ENCODE results near the gene RRH.

DNA sequence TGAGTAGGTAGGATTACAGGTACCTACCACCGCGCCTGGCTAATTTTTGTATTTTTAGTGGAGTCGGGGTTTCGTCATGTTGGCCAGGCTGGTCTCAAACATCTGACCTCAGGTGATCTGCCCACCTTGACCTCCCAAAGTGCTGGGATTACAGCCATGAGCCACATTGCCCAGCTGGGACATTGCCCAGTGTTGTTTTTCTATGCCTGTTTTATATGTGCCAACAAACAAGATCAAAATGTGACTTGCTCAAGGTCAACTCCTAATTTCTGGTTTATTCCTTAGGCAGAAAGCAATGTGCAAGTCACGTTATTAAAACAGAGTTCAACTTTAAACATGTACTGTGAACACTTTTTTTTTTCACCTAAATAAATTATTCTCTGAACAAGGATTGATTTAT lies 22.8 kb downstream of the RRH start:
- TF ChIP-seq, protein P1, sequence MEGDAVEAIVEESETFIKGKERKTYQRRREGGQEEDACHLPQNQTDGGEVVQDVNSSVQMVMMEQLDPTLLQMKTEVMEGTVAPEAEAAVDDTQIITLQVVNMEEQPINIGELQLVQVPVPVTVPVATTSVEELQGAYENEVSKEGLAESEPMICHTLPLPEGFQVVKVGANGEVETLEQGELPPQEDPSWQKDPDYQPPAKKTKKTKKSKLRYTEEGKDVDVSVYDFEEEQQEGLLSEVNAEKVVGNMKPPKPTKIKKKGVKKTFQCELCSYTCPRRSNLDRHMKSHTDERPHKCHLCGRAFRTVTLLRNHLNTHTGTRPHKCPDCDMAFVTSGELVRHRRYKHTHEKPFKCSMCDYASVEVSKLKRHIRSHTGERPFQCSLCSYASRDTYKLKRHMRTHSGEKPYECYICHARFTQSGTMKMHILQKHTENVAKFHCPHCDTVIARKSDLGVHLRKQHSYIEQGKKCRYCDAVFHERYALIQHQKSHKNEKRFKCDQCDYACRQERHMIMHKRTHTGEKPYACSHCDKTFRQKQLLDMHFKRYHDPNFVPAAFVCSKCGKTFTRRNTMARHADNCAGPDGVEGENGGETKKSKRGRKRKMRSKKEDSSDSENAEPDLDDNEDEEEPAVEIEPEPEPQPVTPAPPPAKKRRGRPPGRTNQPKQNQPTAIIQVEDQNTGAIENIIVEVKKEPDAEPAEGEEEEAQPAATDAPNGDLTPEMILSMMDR (IDR thresholded peaks at IDR 0.05; ENCODE audit: low read depth, low read length, missing input control), result no peak
- no peak for TF ChIP-seq TAF1 (conservative IDR thresholded peaks at IDR 0.05)
- TF ChIP-seq RAD21 (IDR thresholded peaks at IDR 0.05), result no peak
- no peak for TF ChIP-seq FOXA1 (IDR thresholded peaks at IDR 0.05)
- TF ChIP-seq SP1 (IDR thresholded peaks at IDR 0.05), result peak; percentile 68
- peak; percentile 37 for TF ChIP-seq YY1 (IDR thresholded peaks at IDR 0.05)
- TF ChIP-seq, protein P2, sequence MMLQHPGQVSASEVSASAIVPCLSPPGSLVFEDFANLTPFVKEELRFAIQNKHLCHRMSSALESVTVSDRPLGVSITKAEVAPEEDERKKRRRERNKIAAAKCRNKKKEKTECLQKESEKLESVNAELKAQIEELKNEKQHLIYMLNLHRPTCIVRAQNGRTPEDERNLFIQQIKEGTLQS (IDR thresholded peaks at IDR 0.05), result peak; percentile 23
- no peak for TF ChIP-seq GABPA (IDR thresholded peaks at IDR 0.05 in 1 of 2, conservative IDR thresholded peaks at IDR 0.05 in 1 of 2)
- TF ChIP-seq, protein P3, sequence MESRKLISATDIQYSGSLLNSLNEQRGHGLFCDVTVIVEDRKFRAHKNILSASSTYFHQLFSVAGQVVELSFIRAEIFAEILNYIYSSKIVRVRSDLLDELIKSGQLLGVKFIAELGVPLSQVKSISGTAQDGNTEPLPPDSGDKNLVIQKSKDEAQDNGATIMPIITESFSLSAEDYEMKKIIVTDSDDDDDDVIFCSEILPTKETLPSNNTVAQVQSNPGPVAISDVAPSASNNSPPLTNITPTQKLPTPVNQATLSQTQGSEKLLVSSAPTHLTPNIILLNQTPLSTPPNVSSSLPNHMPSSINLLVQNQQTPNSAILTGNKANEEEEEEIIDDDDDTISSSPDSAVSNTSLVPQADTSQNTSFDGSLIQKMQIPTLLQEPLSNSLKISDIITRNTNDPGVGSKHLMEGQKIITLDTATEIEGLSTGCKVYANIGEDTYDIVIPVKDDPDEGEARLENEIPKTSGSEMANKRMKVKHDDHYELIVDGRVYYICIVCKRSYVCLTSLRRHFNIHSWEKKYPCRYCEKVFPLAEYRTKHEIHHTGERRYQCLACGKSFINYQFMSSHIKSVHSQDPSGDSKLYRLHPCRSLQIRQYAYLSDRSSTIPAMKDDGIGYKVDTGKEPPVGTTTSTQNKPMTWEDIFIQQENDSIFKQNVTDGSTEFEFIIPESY (IDR thresholded peaks at IDR 0.05), result no peak
- TF ChIP-seq RXRA (IDR thresholded peaks at IDR 0.05), result peak; percentile 90 to 93
- TF ChIP-seq, protein P4, sequence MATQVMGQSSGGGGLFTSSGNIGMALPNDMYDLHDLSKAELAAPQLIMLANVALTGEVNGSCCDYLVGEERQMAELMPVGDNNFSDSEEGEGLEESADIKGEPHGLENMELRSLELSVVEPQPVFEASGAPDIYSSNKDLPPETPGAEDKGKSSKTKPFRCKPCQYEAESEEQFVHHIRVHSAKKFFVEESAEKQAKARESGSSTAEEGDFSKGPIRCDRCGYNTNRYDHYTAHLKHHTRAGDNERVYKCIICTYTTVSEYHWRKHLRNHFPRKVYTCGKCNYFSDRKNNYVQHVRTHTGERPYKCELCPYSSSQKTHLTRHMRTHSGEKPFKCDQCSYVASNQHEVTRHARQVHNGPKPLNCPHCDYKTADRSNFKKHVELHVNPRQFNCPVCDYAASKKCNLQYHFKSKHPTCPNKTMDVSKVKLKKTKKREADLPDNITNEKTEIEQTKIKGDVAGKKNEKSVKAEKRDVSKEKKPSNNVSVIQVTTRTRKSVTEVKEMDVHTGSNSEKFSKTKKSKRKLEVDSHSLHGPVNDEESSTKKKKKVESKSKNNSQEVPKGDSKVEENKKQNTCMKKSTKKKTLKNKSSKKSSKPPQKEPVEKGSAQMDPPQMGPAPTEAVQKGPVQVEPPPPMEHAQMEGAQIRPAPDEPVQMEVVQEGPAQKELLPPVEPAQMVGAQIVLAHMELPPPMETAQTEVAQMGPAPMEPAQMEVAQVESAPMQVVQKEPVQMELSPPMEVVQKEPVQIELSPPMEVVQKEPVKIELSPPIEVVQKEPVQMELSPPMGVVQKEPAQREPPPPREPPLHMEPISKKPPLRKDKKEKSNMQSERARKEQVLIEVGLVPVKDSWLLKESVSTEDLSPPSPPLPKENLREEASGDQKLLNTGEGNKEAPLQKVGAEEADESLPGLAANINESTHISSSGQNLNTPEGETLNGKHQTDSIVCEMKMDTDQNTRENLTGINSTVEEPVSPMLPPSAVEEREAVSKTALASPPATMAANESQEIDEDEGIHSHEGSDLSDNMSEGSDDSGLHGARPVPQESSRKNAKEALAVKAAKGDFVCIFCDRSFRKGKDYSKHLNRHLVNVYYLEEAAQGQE (IDR thresholded peaks at IDR 0.05), result no peak
- TF ChIP-seq, protein P5, sequence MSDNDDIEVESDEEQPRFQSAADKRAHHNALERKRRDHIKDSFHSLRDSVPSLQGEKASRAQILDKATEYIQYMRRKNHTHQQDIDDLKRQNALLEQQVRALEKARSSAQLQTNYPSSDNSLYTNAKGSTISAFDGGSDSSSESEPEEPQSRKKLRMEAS (IDR thresholded peaks at IDR 0.05), result peak; percentile 58
- TF ChIP-seq FOXA2 (IDR thresholded peaks at IDR 0.05), result peak; percentile 36

Data from liver (tissue), 3 donors.